ENCODE data around the gene SLC10A3.

GRCh38 chrX:154462396-154462795 lies 28.0 kb downstream of the SLC10A3 start:
- no peak for TF ChIP-seq SUZ12 (IDR thresholded peaks at IDR 0.05)
- no peak for TF ChIP-seq PKNOX1 (IDR thresholded peaks at IDR 0.05)
- TF ChIP-seq BHLHE40 (IDR thresholded peaks at IDR 0.05; ENCODE audit: borderline replicate concordance) = no peak
- no peak for TF ChIP-seq FOXM1 (IDR thresholded peaks at IDR 0.05; ENCODE audit: borderline replicate concordance)
- TF ChIP-seq ELF4 (IDR thresholded peaks at IDR 0.05) = no peak
- no peak for TF ChIP-seq SP1 (IDR thresholded peaks at IDR 0.05)
- no peak for TF ChIP-seq LEF1 (IDR thresholded peaks at IDR 0.05; ENCODE audit: borderline replicate concordance)
- no peak for TF ChIP-seq ZNF384 (IDR thresholded peaks at IDR 0.05)

All from HEK293T (cell line).